Thyroid gland (tissue), 4 donors: ENCODE measurements around the gene LFNG.

Experiments used
- CTCF ChIP-seq, 6 experiments: fragments of 200-600 bp in 3 of 6; fragments of 450-650 bp in 3 of 6; sonication (generic) in 3 of 6; IDR thresholded peaks; one replicate each; pipeline ENCODE4 v1.5.1; 2016 to 2019; ENCODE audit warnings: antibody characterized with exemption in 6 of 6, mild to moderate bottlenecking in 2 of 6, inconsistent platforms in 1 of 6, moderate library complexity in 1 of 6
- POLR2A ChIP-seq, 2 donors: fragments of 450-650 bp; IDR thresholded peaks; one replicate each; pipeline ENCODE4 v1.6.1; 2017; ENCODE audit warnings: antibody characterized with exemption in 2 of 2, mild to moderate bottlenecking in 2 of 2, moderate library complexity in 1 of 2

- TF ChIP-seq CTCF (IDR thresholded peaks at IDR 0.05) (no peak), POLR2A (IDR thresholded peaks at IDR 0.05) (no peak)
Observed at GRCh38 chr7:2490181-2490651, 29.4 kb upstream of the LFNG start.
